GM11168 (cell line): Measurements from ENCODE around the gene BTBD9.

Experiments used
- in situ Hi-C: fragments of 300-500 bp; cut with MboI; formaldehyde crosslinking; loops from one replicate; pipeline ENCODE4 v1.12.0; 2022; ENCODE audit warnings: low sequenced_read_pairs; ENCODE audit not compliant: unreplicated experiment

The BTBD9 gene

DNA sequence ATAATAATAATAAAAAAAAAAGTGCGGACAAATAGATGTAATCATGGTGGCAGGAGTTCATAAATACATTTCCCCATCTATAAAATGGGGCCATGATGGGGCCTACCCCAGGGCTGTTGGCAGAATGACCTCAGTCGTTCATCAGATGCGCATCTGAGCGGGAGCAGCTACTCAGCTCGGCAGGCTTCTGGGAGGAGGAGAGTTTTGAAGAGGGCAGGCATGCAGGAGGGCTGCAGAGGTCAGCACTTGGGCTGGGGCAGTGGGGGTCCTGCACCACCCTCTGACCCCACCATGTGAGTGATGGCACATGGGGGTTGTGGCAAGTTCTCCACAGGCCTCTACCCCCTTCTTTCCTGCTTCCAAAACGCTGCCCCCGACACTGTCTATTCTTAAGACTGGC, 446.7 kb downstream of the BTBD9 start:
- in situ Hi-C loops: no loop called here

DNA sequence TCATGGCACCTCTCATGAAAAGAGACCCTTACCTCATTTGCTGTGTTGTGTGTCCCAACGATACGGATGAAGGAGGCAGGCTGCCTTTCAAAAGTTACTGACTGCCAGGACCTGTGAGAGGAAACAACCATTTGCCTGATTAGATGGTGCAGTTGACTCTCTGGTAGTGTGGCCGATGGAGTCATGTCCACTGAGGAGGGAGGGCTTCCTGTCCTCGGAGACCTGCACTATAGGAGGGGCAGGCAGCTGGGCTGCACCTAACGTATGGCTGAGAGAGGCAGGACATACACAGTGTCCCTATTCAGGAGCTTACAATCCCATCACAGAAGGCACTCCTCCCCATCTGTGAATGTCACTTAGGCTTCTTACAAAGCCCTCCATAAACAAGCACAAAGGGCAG, 447.2 kb downstream of the BTBD9 start:
- in situ Hi-C loops: no loop called here

DNA sequence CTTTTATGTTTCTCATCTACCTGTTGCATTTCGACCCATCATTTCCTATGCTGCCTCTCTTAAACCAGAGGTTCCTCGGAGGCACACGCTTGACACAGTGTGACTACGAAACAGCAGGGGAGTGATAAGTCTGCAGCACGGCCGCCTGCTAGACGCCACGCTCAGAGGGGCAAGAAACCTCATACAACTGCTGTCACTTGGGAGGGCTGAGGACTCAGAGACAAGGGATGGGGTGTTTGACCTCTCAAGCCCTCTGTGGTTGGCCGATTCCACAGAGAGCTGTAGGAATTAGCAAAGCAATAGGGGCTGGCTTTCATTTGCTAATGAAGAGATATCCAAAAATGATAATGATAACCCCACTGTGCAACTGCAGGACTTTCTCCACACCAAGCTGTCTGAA, 447.7 kb downstream of the BTBD9 start:
- in situ Hi-C loops: no loop called here

DNA sequence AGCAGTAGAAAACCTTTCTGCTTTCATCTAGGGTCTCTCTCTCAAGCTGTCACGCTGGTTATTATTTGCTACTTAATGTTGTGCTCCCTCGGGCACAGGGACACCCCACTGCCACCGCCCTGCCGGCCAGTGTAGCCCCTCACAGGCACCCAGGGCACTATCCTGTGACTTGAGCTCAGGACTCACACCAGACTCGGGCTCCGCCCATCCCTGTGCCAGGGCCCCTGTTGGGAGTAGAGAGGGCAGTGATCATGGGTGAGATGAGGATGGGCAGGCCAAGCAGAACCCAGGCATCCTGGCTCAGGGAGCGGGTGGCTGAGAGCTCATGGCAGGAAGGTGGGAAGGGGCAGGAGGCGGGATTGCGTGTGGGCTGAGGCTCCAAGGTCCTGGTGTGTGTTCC, 448.3 kb downstream of the BTBD9 start:
- in situ Hi-C loops: no loop called here

DNA sequence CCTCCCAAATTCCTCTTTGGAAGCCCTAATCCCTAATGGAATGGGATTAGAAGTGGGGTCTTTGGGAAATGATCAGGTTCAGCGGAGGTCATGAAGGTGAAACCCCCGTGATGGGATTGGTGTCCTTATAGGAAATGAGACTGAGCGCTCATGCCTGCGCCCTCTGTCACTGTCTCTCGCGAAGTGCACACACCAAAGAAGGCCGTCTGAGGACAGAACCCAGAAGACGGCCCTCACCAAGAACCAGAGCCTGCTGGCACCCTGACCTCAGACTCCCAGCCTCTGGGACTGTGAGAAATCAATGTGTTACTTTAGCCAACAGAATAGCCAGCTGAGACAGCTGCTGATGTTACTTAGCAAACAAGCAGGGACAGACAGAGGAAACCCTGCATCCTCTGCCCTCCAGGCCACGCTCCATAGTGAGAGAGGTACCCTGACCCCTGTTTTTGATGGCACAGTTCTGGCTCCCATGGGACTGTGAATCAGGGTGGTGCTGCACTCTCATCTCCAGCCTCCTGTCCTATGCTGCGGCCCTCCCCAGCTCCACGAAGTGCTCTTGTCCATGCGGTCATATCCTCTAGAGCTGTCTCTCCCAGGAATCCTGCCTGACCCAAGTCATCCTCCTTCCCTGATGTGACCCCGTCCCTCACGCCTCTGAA, 450.9 kb downstream of the BTBD9 start:
- in situ Hi-C loops: no loop called here

DNA sequence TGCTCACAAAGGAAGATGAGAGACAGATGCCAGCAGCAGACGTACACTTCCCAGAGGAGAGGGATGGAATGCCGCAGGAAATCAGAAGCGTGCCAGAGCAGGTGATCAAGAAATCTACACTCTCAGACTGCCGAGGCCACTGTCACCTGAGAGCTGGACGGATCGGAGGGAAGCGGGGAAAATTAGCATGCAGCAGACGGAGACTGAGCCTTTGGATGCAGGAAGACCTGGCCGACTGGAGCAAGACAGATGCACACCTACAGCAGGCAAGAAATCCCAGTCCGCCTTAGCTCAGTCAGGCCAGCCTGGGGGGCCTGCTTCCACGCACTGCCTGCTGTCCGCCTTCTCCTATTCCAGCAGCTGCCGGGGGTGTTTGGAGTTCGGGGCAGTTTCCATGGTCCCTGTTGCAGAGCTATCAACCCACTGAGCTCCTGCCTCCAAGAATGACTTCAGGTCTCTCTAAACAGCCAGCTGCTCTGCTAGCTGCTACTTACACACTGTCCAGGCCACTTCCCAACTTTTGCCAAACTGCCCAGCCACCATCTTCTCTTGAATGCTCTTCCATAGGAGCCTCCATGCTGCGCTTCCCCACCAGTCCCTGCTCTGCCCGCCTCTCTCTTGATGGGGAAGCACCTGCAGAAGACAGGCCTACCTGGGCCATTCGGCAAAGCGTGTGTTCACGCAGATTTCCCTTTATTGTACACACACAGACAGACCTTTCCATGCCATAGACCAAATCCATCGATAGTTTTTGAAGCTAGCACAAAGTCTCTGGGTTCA, 451.7 kb downstream of the BTBD9 start:
- in situ Hi-C loops: no loop called here

DNA sequence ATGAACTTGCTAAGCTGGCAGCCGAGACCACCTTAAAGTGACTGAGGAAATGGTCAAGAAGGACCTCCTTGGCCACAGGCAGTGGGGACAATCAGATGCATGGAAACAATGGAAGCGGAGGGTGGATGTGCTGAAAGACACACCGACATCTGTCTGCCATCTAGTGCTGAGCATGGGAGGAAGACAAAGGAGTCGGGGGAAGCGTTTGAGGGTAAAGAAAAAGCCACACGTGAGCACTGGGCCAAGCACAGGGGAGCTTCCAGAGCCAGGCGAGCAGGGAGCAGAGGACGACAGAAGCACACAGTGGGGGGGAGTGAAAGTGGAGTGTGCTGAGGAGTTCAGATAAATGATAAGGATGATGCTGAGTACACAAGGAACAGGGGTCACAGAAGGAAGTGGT, 452.4 kb downstream of the BTBD9 start:
- in situ Hi-C loops: no loop called here

DNA sequence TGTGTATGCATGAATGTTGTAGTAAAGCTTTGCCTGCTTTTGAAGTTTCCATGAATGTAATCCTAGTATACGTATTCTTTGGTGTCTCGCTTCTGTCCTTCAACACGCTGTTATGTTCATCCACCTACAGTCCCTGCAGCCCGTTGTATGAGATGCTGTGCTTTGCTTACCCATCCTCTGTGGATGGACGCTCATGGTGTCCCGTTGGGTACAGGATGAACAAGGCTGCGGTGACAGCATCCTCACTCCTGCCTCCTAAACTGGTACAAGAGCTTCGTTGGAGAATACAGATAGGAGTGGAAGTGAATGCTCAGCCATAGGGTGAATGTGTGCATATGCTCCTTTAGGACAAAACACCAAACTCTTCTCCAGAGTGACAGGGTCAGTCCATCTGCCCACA, 454.0 kb downstream of the BTBD9 start:
- in situ Hi-C loops: no loop called here

DNA sequence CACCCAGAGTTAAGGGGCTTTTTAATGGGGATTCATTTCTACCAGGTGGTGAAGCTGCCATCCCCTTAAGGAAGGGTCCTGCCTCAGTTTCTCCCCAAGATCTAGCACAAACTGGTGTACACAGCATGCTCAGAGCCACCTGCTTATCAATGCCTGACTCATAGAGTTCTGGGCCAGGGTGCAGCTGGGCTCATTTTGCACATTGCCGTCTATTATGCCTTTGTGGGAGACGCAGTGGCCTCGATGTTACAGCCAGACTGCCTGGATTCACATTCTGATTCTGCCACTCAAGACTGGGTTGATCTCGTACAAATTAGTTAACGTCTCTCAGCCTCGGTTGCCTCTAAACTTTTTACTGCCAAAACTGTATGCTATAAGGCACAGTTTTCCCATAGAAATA, 454.5 kb downstream of the BTBD9 start:
- in situ Hi-C loops: no loop called here

DNA sequence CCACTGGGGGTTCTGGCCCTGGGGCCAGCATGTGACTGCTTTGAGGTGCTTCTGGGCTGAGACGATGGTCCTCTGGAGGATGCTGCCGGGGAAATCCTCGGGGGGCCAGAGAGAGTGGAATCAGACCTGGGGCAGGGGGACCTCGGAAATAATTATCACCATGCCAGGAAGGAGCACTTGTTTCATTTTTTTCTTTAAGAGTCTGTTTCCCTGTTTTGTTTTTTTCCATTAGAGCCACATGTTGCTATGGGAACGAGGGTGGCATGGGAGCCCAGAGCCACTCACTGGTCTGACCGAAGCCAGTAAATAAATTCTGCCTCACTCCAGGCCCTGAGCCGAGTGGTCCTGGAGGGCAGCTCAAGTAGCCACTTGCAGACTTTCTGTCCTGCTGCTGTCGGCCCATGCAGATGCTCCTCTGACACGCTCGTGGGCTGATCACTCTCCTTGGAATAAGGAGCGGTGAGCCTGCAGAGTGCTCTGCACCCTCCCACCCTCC, 455.1 kb downstream of the BTBD9 start:
- in situ Hi-C loops: no loop called here

DNA sequence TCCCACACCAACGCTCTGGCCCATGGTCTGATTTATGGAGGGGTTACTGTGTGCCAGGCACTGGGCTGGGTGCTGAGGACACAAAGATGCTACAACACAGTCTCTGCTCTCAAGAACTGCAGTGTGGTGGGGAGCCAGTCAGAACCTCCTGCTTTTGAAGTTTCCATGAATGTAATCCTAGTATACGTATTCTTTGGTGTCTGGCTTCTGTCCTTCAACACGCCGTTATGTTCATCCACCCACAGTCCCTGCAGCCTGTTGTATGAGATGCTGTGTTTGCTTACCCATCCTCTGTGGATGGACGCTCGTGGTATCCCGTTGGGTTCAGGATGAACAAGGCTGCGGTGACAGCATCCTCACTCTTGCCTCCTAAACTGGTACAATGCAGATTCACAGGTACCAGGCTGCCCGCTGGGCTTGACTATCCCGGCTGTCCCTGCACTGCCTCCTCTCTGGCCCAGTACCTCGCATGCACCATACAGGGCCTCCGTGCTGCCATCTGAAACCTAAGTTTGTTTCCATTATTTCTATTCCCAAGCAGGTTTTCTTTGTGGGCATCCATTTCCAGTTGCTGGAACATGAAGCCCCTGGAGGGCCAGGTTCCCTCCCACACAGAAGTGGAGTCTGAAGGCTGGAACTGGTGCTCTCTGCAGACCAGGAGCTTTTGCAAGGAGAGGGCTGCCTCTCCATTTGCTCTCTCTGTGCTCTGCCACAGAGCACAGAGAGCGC, 455.7 kb downstream of the BTBD9 start:
- in situ Hi-C loops: no loop called here

DNA sequence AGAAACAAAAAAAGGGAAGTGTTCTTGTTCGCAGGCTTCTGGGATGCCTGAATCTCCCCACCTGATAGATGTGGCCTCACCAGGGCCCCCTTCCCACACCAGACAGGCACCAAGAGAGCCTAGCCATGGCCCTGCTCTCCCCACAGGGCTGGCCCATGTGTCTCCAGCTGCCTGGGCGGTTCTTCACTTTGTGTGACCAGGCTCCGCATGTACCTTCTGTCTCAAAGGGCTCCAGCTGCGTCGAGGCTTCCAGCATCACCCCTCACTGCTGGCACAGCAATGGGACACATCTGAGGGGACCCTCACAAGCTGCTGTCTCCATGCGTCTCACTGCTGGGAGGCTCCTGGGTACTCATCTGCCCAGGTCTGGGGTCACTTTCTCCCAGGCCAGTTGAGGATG, 457.3 kb downstream of the BTBD9 start:
- in situ Hi-C loops: no loop called here

DNA sequence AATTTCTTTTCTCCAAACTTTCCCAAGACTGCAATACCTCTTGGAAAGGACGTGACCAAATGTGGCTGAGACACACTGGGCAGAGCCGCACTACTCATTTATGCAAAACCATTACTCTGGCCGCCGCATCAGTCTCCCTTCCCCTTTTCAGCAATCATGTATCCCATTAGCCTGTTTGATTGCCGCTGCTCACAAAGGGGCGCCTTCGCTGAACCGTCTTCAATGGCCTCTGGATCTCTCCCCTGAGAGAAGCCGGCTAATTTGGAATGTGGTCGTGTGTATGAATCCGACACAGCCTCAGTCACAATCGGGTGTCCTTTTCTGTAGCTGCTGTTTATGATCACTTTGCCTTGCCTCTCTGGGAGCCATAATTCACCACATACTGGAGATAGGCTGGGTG, 459.1 kb downstream of the BTBD9 start:
- in situ Hi-C loops: no loop called here

DNA sequence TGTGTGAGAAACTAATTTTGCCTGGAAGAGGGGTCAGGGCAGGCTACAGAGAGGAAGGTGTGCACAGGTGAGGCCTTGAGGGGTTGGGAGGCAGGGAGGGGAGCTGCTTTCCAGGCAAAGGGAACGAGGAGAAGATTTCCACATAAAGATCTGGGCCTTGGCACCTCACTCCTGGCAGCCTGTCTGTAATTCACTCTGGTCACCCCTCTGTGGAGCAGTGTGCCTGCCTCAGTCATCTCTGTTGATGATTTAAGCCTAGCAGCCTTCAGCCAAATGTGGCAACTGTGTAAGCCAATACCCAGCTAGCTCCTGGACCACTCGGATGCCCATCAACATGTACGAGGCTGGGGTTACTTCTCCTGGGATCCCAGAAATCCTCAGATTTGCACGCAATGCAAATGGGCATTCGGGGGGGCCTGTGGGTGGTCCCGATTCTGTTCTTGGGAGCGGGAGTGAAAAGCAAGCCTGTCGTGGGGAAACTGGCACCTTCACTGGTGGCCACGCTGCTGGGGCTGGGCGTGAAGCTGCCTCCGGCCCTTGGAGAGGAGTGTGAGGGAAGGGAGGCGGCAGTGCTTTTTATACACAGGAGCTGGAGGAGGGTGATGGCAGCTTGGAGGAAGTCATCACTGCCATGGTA, 459.8 kb downstream of the BTBD9 start:
- in situ Hi-C loops: no loop called here

DNA sequence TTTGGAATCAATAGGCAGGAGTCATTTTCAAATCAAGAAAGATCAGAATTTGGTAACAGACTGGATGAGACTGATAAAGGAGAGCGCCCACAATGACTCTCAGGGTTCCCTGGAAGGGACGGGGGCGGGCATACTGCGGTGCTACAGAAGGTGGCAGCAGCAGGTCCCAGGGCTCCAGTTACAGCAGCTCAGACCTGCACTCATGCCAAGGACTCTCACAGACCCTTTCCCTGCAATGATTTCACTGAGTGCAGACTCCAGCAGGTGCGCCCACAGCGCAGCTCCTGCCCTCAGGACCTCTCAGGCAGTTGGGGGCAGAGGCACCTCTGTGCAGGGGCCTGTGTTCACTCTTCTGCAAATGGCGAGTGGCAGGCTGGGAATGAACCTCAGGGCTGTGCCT, 460.4 kb downstream of the BTBD9 start:
- in situ Hi-C loops: no loop called here

DNA sequence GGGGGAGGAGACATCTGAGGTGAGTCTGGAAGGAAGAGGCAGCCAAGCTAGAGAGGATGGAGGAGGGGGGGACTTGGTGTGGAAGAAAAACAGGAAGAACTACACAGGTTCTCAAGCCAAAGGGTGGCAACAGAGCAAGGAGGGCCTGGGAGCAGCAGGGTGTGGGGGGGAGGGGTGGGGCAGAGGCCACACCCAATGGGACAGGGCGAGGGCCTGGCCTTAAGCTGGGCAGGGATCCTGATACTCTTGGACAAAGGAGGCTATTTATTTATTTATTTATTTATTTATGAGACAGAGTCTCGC, 461.2 kb downstream of the BTBD9 start:
- in situ Hi-C loops: no loop called here

DNA sequence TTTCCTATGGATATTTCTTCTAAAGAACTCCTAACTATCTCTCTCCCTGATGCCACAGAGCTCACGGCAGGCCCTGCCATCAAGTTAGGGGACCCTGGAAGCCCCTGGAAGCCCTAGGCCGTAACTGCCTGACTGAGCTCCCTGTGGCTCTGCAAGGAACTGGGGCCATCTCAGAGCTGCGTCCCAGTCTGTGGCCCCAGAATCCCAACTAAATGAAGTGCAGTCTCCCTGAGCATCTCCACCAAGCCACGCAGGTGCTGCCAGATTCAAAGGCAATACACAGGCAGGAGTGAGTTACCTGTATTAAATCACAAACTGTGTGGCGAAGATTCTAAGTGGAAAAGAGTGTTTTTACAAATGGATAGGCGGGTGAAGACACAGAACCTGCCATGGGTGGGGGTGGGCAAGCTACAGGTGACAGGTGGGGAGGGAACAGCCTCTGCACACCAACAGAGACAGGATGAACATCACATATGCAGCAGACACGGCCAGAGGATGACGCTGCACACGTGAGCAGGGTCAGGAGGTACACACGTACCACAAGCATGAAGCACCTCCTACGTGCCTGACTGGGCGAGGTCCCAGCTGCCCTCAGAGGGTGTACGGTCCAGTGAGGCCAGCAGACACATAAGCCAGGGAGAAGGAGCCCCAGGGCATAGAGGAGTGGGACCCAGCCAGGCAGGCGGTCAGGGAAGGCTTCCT, 461.7 kb downstream of the BTBD9 start:
- in situ Hi-C loops: no loop called here

DNA sequence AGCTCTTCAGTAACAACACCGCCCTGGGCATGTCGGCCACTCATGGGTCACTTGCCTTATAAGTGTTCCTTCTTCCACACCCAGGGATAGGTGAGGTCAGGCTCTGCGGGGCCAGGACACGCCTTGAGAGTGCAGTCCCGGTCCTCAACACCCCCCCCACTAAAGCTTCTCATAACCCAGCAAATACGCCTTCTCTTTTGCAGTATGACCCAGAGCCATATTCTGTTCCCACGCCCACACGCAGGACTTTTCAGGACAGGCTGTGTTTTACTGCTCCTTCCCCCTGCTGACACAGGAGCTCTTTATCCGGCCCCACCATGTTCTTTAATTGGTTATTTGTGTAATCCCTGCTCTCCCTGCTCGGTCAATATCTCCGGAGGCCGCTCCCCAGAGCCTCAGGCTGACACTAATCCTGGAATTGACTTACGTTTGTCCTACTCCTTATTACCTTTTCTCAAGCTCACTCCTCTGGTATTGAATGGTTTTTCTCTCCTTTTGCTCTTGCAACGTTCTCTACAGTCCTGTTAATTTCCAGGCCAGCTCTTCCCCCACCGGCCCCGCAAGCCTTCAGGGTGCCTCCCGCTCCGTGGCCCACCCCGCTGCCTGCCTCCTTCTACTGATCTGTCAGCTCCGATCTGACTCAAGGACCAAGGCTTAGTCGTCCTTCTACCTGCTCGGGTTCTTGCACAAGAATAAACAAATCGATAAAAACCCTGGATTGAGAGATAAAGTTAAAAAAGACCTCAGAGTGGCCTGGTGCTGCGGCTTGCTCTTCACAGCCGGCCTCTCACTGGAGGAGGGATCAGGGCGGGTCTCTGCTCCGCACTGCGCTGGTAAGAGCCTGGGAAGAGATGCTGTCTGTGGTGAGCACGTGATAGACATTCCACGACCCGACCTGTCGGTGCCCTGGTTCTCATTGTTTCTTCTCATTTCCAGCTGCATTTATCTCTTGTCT, 462.7 kb downstream of the BTBD9 start:
- in situ Hi-C loops: no loop called here

DNA sequence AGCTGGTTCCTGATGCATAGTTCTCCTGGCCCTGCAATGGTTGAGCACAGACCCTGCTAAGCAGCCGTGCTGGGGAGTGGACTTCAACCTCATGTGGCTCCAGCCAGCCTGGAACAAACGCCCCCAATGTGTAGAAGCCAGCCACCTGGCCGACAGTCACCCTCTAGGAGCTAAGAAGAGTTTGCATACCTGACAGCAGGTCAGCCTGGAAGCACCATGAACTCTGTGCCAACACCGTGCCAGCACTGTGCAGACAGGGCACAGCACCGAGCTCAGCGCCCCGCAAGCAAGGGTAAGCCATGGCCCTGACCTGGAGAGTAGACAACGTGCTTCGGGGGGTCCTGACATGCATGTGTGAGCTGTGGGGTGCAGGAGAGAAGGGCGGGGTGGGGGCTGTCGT, 463.9 kb downstream of the BTBD9 start:
- in situ Hi-C loops: no loop called here
